ENCODE data around the gene GNPTG. TPM values are rescaled to one million over a fixed set of nuclear protein-coding genes. Genes with fewer than 3 reads are reported as not detected.

Gene GNPTG
- polyA plus RNA-seq, 1 of the 3 experiments (the other 2 are of a cell fraction): 113 TPM

DNA sequence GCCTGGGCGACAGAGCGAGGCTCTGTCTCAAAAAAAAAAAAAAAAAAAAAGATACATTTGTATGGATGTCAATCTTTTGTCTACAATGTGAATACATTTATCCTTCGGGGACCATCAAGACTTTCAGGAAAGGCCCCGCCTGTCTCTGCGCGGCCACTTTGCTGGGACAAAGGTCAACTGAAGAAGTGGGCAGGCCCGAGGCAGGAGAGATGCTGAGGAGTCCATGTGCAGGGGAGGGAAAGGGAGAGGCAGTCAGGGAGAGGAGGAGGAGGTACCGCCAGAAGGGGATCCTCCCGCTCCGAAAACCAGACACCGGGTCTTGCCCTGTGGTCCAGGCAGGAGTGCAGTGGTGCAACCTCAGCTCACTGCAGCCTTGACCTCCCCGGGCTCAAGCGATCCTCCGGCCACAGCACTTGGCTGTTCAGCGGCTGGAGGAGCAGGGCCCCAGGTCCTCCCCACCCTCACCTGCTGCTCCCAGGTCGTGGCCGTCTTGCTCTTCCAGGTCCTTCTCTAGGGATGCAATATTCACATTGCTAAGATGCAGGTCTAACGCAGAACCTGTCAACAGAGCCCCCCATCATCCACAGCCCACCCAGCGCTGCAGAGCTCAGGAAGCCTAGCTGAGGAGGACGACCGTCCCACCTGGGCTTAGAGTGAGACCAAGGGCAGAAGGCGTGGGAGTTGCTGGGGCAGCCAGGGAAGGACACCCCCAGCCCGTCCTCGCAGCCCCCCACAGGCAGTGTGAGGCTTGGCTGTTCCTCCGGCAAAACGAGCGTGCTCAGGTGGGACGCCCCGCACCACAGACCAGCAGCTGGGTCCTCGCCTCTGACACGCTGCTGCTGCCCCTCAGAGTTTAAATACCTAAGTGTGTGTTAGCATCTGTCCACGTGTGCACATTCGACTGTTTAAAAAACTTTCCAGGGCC is 19.6 kb downstream of the GNPTG start:
- no peak overlapping the region for H3K27ac ChIP-seq (ENCODE audit: low read depth in 2 of 2, low read length in 1 of 2)
- 93% methylated on average over 21 of the region's 33 CpGs for WGBS (ENCODE audit: low lambda C conversion rate)
- ChIA-PET CTCF (interaction anchor here (0.7 kb wide), 1 partner anchor 8 kb away, joined by 3 read pairs; no protein-coding TSS in a partner anchor), POLR2A (no interaction called here)
- H4K20me1 ChIP-seq (ENCODE audit: insufficient read depth): no peaks in the 10 kb centered on the region
- H3K4me2 ChIP-seq: no peak overlapping the region
- H3K9me3 ChIP-seq: no peaks in the 10 kb centered on the region
- no peak overlapping the region for H3K4me3 ChIP-seq (ENCODE audit: low read depth in 2 of 2, low read length in 1 of 2)
- no peaks in the 10 kb centered on the region for H3F3A ChIP-seq (replicated peaks; ENCODE audit: insufficient read depth)
- peaks cover 3 to 20% of the 10 kb centered on the region in 2 experiments for H3K36me3 ChIP-seq (replicated peaks in 1 of 2; ENCODE audit: control insufficient read depth in 1 of 2, insufficient read depth in 2 of 2, low read length in 1 of 2)
- no peak for DNase-seq
- H3K27me3 ChIP-seq (ENCODE audit: insufficient read depth): no peaks in the 10 kb centered on the region
- no peaks in the 10 kb centered on the region for H3K4me1 ChIP-seq (ENCODE audit: control insufficient read depth in 1 of 2, insufficient read depth in 2 of 2, low read depth in 1 of 2, low read length in 1 of 2)
- no peaks in the 10 kb centered on the region; the same call in 1 of the 2 replicates for H3K79me2 ChIP-seq (ENCODE audit: insufficient read depth)
- H3K9me2 ChIP-seq: no peaks in the 10 kb centered on the region
- no peak overlapping the region for H2AFZ ChIP-seq (ENCODE audit: low read depth)
- TF ChIP-seq TCF12 (IDR thresholded peaks at IDR 0.05): no peak
- TF ChIP-seq, protein P1, sequence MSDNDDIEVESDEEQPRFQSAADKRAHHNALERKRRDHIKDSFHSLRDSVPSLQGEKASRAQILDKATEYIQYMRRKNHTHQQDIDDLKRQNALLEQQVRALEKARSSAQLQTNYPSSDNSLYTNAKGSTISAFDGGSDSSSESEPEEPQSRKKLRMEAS (IDR thresholded peaks at IDR 0.05; ENCODE audit: low read depth): no peak
- no peak for TF ChIP-seq TAF1 (IDR thresholded peaks at IDR 0.05; ENCODE audit: borderline replicate concordance, low read depth, low read length)
- no peak for TF ChIP-seq EP300 (IDR thresholded peaks at IDR 0.05; ENCODE audit: borderline replicate concordance in 1 of 2, low read depth in 1 of 2, low read length in 1 of 2)
- no peak for TF ChIP-seq NRF1 (IDR thresholded peaks at IDR 0.05; ENCODE audit: low read depth, low read length)
- no peak overlapping the region for H3K9ac ChIP-seq

DNA sequence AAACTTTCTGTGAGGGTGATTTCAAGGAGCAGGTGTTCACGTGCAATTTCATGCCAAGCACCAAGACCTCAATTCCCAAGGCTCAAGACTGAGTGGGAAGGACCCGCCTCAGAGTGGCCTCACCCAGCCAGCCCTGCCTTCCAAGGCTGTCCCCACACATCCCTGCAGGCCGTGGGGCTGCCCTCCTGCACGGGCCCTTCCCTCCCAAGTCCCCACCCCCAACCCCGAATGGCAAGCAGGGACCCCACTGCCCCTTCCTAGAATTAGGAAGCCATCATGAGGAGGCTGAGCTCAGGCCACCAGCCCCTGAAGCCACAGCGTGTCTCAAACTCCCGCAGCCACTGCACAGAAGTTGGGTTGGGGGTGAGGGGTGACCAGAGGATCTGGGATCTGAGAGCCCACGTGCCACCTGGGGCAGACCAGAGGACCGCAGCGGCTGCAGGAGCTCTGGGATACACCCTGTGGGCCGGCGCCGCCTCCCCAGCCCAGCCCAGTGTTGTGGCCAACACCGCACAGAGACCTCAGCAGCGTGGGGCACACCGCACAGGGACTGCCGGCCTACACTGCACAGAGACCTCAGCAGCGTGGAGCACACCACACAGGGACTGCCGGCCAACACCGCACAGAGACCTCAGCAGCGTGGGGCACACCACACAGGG is 20.7 kb downstream of the GNPTG start:
- H3K9me3 ChIP-seq: no peaks in the 10 kb centered on the region
- H3K9ac ChIP-seq: no peak overlapping the region
- TF ChIP-seq FOSL2 (IDR thresholded peaks at IDR 0.05; ENCODE audit: borderline replicate concordance, low read depth): no peak
- no peaks in the 10 kb centered on the region for H3K4me1 ChIP-seq (ENCODE audit: control insufficient read depth in 1 of 2, insufficient read depth in 2 of 2, low read depth in 1 of 2, low read length in 1 of 2)
- H3K4me2 ChIP-seq: no peak overlapping the region
- H3K79me2 ChIP-seq (ENCODE audit: insufficient read depth): no peaks in the 10 kb centered on the region; the same call in 1 of the 2 replicates
- H3K9me2 ChIP-seq: no peaks in the 10 kb centered on the region
- H3K27ac ChIP-seq (ENCODE audit: low read depth in 2 of 2, low read length in 1 of 2): no peak overlapping the region
- CTCF ChIA-PET: no interaction called here
- H3K36me3 ChIP-seq (replicated peaks in 1 of 2; ENCODE audit: control insufficient read depth in 1 of 2, insufficient read depth in 2 of 2, low read length in 1 of 2): peaks cover 3 to 13% of the 10 kb centered on the region in 2 experiments
- H3K27me3 ChIP-seq (ENCODE audit: insufficient read depth): no peaks in the 10 kb centered on the region
- DNase-seq: no peak
- no peaks in the 10 kb centered on the region for H4K20me1 ChIP-seq (ENCODE audit: insufficient read depth)
- POLR2A ChIA-PET: no interaction called here
- no peak overlapping the region for H3K4me3 ChIP-seq (ENCODE audit: low read depth in 2 of 2, low read length in 1 of 2)
- H2AFZ ChIP-seq (ENCODE audit: low read depth): no peak overlapping the region
- WGBS (ENCODE audit: low lambda C conversion rate): 93% methylated on average over 7 of the region's 21 CpGs
- H3F3A ChIP-seq (replicated peaks; ENCODE audit: insufficient read depth): no peaks in the 10 kb centered on the region

DNA sequence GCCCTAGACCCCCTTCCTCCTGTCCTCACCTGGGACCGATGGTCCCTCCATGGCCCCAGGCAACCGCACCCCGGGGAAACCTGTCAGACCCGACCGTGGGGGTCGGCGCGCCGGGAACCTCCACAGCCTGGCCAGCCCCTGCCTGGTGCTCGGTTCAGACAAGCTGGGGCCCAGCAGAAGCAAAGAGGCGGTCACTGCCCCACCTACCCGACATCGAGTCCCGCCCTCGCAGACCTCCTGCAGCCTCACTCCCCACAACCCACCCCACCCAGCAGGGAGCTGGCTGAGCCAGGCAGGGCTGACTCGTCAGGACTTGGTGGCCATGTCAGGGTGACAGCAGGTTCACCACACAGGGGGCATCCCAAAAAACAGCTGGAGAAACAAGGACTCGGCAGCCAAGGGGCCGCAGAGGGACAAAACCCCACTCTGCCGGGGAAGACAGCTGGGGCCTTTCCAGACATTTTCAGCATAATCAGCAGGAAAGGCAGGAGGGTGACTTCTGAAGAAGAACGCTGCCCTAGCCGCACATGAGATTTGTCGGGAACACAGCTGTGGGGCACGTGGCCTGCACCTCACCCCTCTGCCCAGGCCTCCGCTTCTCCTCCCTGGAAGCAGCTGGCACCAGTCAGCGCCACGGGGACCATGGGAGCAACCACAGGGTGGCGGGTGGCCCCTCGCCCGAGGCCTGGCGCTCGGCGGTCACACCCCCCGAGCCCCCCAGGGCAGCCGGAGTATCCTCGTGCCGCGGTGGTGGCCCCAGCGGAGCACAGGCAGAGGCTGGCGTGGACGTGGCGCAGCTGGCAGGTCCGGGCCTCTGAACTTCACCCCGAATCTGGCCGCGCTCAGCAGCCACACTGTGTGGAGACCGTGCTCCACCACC is 22.9 kb downstream of the GNPTG start:
- TF ChIP-seq RXRA (IDR thresholded peaks at IDR 0.05; ENCODE audit: borderline replicate concordance, low read depth): no peak
- TF ChIP-seq ELF1 (IDR thresholded peaks at IDR 0.05): no peak
- TF ChIP-seq FOSL2 (IDR thresholded peaks at IDR 0.05; ENCODE audit: borderline replicate concordance, low read depth): no peak
- TF ChIP-seq JUND (IDR thresholded peaks at IDR 0.05): no peak
- TF ChIP-seq POLR2AphosphoS5 (IDR thresholded peaks at IDR 0.05; ENCODE audit: low read depth, low read length): no peak
- no peak for TF ChIP-seq EZH2phosphoT487 (IDR thresholded peaks at IDR 0.05; ENCODE audit: borderline replicate concordance, low read depth)
- no peak for TF ChIP-seq RFX5 (IDR thresholded peaks at IDR 0.05; ENCODE audit: low read length)
- no peak for TF ChIP-seq NRF1 (IDR thresholded peaks at IDR 0.05; ENCODE audit: low read depth, low read length)
- no peak for TF ChIP-seq SMC3 (IDR thresholded peaks at IDR 0.05; ENCODE audit: low read depth, low read length)
- no peak for TF ChIP-seq TAF1 (IDR thresholded peaks at IDR 0.05; ENCODE audit: borderline replicate concordance, low read depth, low read length)
- TF ChIP-seq, protein P2, sequence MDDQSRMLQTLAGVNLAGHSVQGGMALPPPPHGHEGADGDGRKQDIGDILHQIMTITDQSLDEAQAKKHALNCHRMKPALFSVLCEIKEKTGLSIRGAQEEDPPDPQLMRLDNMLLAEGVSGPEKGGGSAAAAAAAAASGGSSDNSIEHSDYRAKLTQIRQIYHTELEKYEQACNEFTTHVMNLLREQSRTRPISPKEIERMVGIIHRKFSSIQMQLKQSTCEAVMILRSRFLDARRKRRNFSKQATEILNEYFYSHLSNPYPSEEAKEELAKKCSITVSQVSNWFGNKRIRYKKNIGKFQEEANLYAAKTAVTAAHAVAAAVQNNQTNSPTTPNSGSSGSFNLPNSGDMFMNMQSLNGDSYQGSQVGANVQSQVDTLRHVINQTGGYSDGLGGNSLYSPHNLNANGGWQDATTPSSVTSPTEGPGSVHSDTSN (IDR thresholded peaks at IDR 0.05): no peak
- TF ChIP-seq, protein P3, sequence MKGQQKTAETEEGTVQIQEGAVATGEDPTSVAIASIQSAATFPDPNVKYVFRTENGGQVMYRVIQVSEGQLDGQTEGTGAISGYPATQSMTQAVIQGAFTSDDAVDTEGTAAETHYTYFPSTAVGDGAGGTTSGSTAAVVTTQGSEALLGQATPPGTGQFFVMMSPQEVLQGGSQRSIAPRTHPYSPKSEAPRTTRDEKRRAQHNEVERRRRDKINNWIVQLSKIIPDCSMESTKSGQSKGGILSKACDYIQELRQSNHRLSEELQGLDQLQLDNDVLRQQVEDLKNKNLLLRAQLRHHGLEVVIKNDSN (IDR thresholded peaks at IDR 0.05; ENCODE audit: borderline replicate concordance, low read depth): no peak
- H3K79me2 ChIP-seq (ENCODE audit: insufficient read depth): peaks cover 9% of the 10 kb centered on the region; the same call in 1 of the 2 replicates
- CTCF ChIA-PET: interaction anchor here (1.1 to 1.3 kb wide), 2 partner anchors 11 to 31 kb away, joined by 3 to 6 read pairs; no protein-coding TSS in a partner anchor
- no peaks in the 10 kb centered on the region for H3K9me2 ChIP-seq
- peaks cover 9% of the 10 kb centered on the region in 2 experiments; a peak in 3 of 4 replicates for H3K4me1 ChIP-seq (ENCODE audit: control insufficient read depth in 1 of 2, insufficient read depth in 2 of 2, low read depth in 1 of 2, low read length in 1 of 2)
- POLR2A ChIA-PET: no interaction called here
- H3K9ac ChIP-seq: no peak overlapping the region
- no peak overlapping the region for H3K27ac ChIP-seq (ENCODE audit: low read depth in 2 of 2, low read length in 1 of 2)
- H3K9me3 ChIP-seq: no peaks in the 10 kb centered on the region
- DNase-seq: no peak
- no peaks in the 10 kb centered on the region for H3K27me3 ChIP-seq (ENCODE audit: insufficient read depth)
- WGBS (ENCODE audit: low lambda C conversion rate): 94% methylated on average over 18 of the region's 46 CpGs
- H2AFZ ChIP-seq (ENCODE audit: low read depth): no peak overlapping the region
- H3F3A ChIP-seq (replicated peaks; ENCODE audit: insufficient read depth): no peaks in the 10 kb centered on the region
- no peaks in the 10 kb centered on the region for H4K20me1 ChIP-seq (ENCODE audit: insufficient read depth)
- no peak overlapping the region for H3K4me3 ChIP-seq (ENCODE audit: low read depth in 2 of 2, low read length in 1 of 2)
- H3K4me2 ChIP-seq: no peak overlapping the region
- peaks cover 0 to 10% of the 10 kb centered on the region in 2 experiments for H3K36me3 ChIP-seq (replicated peaks in 1 of 2; ENCODE audit: control insufficient read depth in 1 of 2, insufficient read depth in 2 of 2, low read length in 1 of 2)
